SK-N-SH treated with all-trans-retinoic acid at 6 μM for 48 hours (cell line): ENCODE data around the gene PRDM8.

Experiments used
- ATAC-seq: fragments of 200-7000 bp; cut with Tn5 transposase; 3 replicates; pipeline ENCODE4 v1.9.1; 2020; ENCODE audit warnings: mild to moderate bottlenecking, moderate library complexity
- ARNTL ChIP-seq: fragments of 450-650 bp; formaldehyde crosslinking; IDR thresholded peaks from 2 replicates; pipeline ENCODE4 v1.5.0; 2020; ENCODE audit warnings: low read depth, mild to moderate bottlenecking, moderate library complexity, borderline replicate concordance
- BACH2 ChIP-seq: fragments of 250-450 bp; sonication (Bioruptor Pico); IDR thresholded peaks from 2 replicates; pipeline ENCODE4 v1.9.0; 2021; ENCODE audit warnings: mild to moderate bottlenecking, borderline replicate concordance
- CREB5 ChIP-seq: fragments of 250-450 bp; sonication (Bioruptor Pico); IDR thresholded peaks from 2 replicates; pipeline ENCODE4 v1.5.1; 2020; ENCODE audit warnings: low read depth, mild to moderate bottlenecking, moderate library complexity
- CSDC2 ChIP-seq: fragments of 250-450 bp; sonication (Bioruptor Pico); IDR thresholded peaks from 2 replicates; pipeline ENCODE4 v1.5.0; 2020; ENCODE audit warnings: mild to moderate bottlenecking, moderate library complexity
- CSRNP3 ChIP-seq: fragments of 250-450 bp; sonication (Bioruptor Pico); IDR thresholded peaks from 2 replicates; pipeline ENCODE4 v1.5.1; 2021; ENCODE audit warnings: mild to moderate bottlenecking, moderate library complexity
- ESRRG ChIP-seq: fragments of 250-450 bp; sonication (Bioruptor Pico); IDR thresholded peaks from 2 replicates; pipeline ENCODE4 v1.6.1; 2021; ENCODE audit warnings: mild to moderate bottlenecking
- GLIS3 ChIP-seq: fragments of 250-450 bp; sonication (Bioruptor Pico); IDR thresholded peaks from 2 replicates; pipeline ENCODE4 v1.5.0; 2020; ENCODE audit warnings: mild to moderate bottlenecking, moderate library complexity
- OSR1 ChIP-seq: fragments of 250-450 bp; sonication (Bioruptor Pico); IDR thresholded peaks from 2 replicates; pipeline ENCODE4 v1.8.0; 2022; ENCODE audit warnings: moderate library complexity, mild to moderate bottlenecking, inconsistent platforms
- PPARA ChIP-seq: fragments of 250-450 bp; sonication (Bioruptor Pico); IDR thresholded peaks from 2 replicates; pipeline ENCODE4 v1.5.0; 2020; ENCODE audit warnings: mild to moderate bottlenecking, borderline replicate concordance
- RARB ChIP-seq: fragments of 250-450 bp; sonication (Bioruptor Pico); IDR thresholded peaks from 2 replicates; pipeline ENCODE4 v1.8.0; 2021; ENCODE audit warnings: mild to moderate bottlenecking, moderate library complexity
- TCF4 ChIP-seq: fragments of 250-450 bp; sonication (Bioruptor Pico); IDR thresholded peaks from 2 replicates; pipeline ENCODE4 v1.8.0; 2021; ENCODE audit warnings: mild to moderate bottlenecking, moderate library complexity, borderline replicate concordance
- TOX ChIP-seq: fragments of 250-450 bp; sonication (Bioruptor Pico); IDR thresholded peaks from 2 replicates; pipeline ENCODE4 v1.8.0; 2021; ENCODE audit warnings: mild to moderate bottlenecking, moderate library complexity, borderline replicate concordance
- ZC3H10 ChIP-seq: fragments of 250-450 bp; sonication (Bioruptor Pico); IDR thresholded peaks from 2 replicates; pipeline ENCODE4 v1.5.1; 2021; ENCODE audit warnings: mild to moderate bottlenecking, moderate library complexity
- ZFP3 ChIP-seq: fragments of 250-450 bp; sonication (Bioruptor Pico); IDR thresholded peaks from 2 replicates; pipeline ENCODE4 v1.5.0; 2020; ENCODE audit warnings: mild to moderate bottlenecking, moderate library complexity
- ZFP30 ChIP-seq: fragments of 450-650 bp; formaldehyde crosslinking; IDR thresholded peaks from 2 replicates; pipeline ENCODE4 v1.5.0; 2022; ENCODE audit warnings: mild to moderate bottlenecking, moderate library complexity
- ZNF565 ChIP-seq: fragments of 450-650 bp; formaldehyde crosslinking; conservative IDR thresholded peaks from 2 replicates; pipeline ENCODE4 v1.5.0; 2020; ENCODE audit warnings: low read depth, mild to moderate bottlenecking, moderate library complexity
- ZNF70 ChIP-seq: fragments of 450-650 bp; formaldehyde crosslinking; IDR thresholded peaks from 2 replicates; pipeline ENCODE4 v1.5.0; 2020; ENCODE audit warnings: mild to moderate bottlenecking, moderate library complexity
- ZNF8 ChIP-seq: fragments of 450-650 bp; formaldehyde crosslinking; IDR thresholded peaks from 2 replicates; pipeline ENCODE4 v1.5.0; 2020; ENCODE audit warnings: mild to moderate bottlenecking, moderate library complexity
- TF ChIP-seq, protein P1 (sequence below): fragments of 250-450 bp; sonication (Bioruptor Pico); IDR thresholded peaks from 2 replicates; pipeline ENCODE4 v1.8.0; 2021; ENCODE audit warnings: low read depth, mild to moderate bottlenecking, moderate library complexity, borderline replicate concordance

PRDM8 gene

GRCh38 chr4:80195441-80196140, 1.7 kb upstream of the PRDM8 start:
- ATAC-seq, result no peak
- TF ChIP-seq RARB, result no peak
- TF ChIP-seq ARNTL (CRISPR knock-in tag), result no peak
- no peak for TF ChIP-seq ZNF70 (CRISPR knock-in tag)
- TF ChIP-seq, all 23 proteins: peak for 0

DNA sequence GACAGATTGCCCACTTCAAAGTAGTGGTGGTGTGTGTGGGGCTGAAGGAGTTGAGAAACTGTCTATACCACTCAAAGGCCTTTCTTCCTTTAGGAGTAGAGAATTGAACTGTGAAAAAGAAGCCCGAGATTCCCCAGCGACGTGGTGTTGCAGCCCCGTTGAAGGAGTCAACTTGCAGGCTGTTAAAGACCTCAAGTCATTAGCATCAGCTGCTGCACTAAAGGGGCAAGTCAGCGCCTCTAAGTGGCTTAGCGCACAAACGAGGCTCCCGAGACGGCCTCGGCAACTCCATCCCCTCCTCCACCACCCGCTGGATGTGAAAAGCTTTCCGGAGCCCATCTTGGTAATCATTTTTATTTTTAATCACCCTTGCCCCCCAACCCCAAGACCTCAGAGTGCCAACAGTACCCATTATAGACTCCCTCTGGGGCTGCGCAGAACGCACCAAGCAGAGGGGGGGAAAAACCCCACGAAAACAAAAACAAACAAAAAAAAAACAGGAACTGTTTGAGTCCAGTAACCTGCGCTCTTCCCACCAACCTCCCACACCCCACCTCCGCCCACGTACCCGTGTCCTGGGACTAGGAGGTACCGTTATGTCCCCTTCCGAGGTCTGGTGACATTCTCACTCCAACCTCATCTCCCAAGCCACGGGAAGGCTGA, 913 bp upstream of the PRDM8 start:
- ATAC-seq, result no peak
- TF ChIP-seq CSRNP3 (CRISPR knock-in tag), result no peak
- TF ChIP-seq CREB5, result no peak

GRCh38 chr4:80197601-80198440, 518 bp downstream of the PRDM8 start:
- ATAC-seq, result peak; percentile 82
- TF ChIP-seq GLIS3 (CRISPR knock-in tag) (no peak), ZNF8 (no peak), PPARA (no peak), OSR1 (CRISPR knock-in tag) (no peak), ZNF565 (no peak), ZFP3 (CRISPR knock-in tag) (no peak), TOX (CRISPR knock-in tag) (no peak), CREB5 (no peak), BACH2 (CRISPR knock-in tag) (no peak), ZFP30 (CRISPR knock-in tag) (no peak), ESRRG (no peak), ZC3H10 (no peak), CSDC2 (CRISPR knock-in tag) (no peak), TCF4 (CRISPR knock-in tag) (no peak)
- TF ChIP-seq, protein P1, sequence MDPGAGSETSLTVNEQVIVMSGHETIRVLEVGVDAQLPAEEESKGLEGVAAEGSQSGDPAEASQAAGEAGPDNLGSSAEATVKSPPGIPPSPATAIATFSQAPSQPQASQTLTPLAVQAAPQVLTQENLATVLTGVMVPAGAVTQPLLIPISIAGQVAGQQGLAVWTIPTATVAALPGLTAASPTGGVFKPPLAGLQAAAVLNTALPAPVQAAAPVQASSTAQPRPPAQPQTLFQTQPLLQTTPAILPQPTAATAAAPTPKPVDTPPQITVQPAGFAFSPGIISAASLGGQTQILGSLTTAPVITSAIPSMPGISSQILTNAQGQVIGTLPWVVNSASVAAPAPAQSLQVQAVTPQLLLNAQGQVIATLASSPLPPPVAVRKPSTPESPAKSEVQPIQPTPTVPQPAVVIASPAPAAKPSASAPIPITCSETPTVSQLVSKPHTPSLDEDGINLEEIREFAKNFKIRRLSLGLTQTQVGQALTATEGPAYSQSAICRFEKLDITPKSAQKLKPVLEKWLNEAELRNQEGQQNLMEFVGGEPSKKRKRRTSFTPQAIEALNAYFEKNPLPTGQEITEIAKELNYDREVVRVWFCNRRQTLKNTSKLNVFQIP, result no peak

GRCh38 chr4:80198441-80198837, 1.1 kb downstream of the PRDM8 start:
- no peak for ATAC-seq
- TF ChIP-seq ESRRG, result no peak
- TF ChIP-seq ZC3H10, result no peak
- no peak for TF ChIP-seq PPARA
- no peak for TF ChIP-seq OSR1 (CRISPR knock-in tag)
- TF ChIP-seq CSRNP3 (CRISPR knock-in tag), result no peak
